Measurements from ENCODE around the gene PLRG1.

PLRG1 gene

DNA sequence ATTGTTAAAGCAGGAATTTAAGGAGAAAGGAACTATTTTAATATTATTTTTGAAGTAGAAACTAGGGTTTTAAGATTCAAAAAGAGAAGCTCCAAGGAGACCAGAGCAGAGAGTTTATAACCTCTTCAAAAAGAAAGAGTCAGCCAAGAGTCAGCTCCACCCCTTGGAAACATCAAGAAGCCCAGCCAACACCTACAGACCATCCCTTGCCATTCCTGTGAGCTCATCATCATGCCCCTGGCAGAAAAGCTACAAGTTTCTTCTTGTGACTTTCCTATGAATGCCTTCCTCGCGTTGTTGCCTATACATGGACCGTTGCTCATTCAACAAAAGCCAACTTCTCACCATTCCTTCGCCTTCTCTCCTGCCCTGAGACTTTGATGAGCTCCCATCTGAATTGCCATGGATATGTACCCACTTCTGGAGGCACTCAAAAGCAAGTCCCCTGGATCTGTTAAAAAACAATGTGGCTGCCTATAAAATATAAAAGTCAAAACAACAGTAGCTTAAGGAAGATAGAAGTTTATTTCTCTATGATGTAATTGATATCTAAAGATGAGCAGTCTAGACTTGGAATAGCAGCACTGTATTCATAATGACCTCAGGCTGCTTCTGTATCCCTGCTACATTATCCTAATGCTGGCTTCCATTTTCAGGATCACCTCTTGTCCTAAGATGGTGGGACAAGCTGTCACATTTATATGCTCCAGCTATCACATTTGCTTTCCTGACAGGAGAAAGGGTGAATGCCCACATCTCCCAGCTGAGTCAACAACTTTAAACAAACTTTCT, 20.3 kb downstream of the PLRG1 start:
- no peaks in the 10 kb centered on the region for H3K79me2 ChIP-seq (ENCODE audit: low read length)
- no peaks in the 10 kb centered on the region for H3K36me3 ChIP-seq (replicated peaks; ENCODE audit: insufficient read depth, low read length)
- H3K27ac ChIP-seq (ENCODE audit: low read length): no peak overlapping the region
- peaks cover 6% of the 10 kb centered on the region; the same call in 1 of the 2 replicates for H3K4me1 ChIP-seq (ENCODE audit: low read length)
- no peak overlapping the region for H3K9ac ChIP-seq (ENCODE audit: low read length)
- no peak overlapping the region for H2AFZ ChIP-seq (ENCODE audit: low read length)
- H3K4me3 ChIP-seq (ENCODE audit: low read length): no peak overlapping the region
- no peak for DNase-seq
- H3K4me2 ChIP-seq (ENCODE audit: low read depth, low read length): no peak overlapping the region
- TF ChIP-seq EZH2phosphoT487 (IDR thresholded peaks at IDR 0.05; ENCODE audit: low read length) (no peak), EZH2 (optimal IDR thresholded peaks at IDR 0.05; ENCODE audit: low read depth, low read length) (no peak)
- TF ChIP-seq, protein P1, sequence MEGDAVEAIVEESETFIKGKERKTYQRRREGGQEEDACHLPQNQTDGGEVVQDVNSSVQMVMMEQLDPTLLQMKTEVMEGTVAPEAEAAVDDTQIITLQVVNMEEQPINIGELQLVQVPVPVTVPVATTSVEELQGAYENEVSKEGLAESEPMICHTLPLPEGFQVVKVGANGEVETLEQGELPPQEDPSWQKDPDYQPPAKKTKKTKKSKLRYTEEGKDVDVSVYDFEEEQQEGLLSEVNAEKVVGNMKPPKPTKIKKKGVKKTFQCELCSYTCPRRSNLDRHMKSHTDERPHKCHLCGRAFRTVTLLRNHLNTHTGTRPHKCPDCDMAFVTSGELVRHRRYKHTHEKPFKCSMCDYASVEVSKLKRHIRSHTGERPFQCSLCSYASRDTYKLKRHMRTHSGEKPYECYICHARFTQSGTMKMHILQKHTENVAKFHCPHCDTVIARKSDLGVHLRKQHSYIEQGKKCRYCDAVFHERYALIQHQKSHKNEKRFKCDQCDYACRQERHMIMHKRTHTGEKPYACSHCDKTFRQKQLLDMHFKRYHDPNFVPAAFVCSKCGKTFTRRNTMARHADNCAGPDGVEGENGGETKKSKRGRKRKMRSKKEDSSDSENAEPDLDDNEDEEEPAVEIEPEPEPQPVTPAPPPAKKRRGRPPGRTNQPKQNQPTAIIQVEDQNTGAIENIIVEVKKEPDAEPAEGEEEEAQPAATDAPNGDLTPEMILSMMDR (IDR thresholded peaks at IDR 0.05; ENCODE audit: low read length): no peak
- H3F3A ChIP-seq (ENCODE audit: insufficient read depth, low read length): no peaks in the 10 kb centered on the region
- no peaks in the 10 kb centered on the region for H3K9me2 ChIP-seq (replicated peaks; ENCODE audit: insufficient read depth, low read length)
- no peaks in the 10 kb centered on the region for H3K27me3 ChIP-seq (replicated peaks; ENCODE audit: insufficient read depth, low read length)
- no peaks in the 10 kb centered on the region for H4K20me1 ChIP-seq (ENCODE audit: insufficient read depth, low read length)
- no peaks in the 10 kb centered on the region for H3K9me3 ChIP-seq (replicated peaks; ENCODE audit: insufficient read depth, low read length)

DNA sequence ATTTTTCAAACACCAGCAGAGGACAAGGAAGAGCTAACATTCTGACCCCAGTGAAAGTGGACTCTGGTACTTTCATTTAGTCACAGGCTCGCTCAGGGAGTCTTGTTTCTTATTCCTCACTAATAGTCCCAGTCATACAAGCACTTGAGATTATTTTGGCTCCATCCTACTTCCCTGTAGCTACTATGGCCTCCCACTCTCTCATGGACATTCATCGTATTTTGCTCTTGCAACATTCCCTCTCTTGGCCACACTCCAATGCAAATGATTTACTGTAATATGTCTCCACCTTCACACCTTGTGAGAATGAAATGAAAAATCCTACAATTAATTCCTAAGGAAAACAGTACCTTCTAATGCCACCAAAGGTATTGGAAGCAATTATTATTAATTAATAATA, 21.3 kb downstream of the PLRG1 start:
- H2AFZ ChIP-seq (ENCODE audit: low read length): no peak overlapping the region
- H3K9me2 ChIP-seq (replicated peaks; ENCODE audit: insufficient read depth, low read length): no peaks in the 10 kb centered on the region
- no peaks in the 10 kb centered on the region for H3K27me3 ChIP-seq (replicated peaks; ENCODE audit: insufficient read depth, low read length)
- H3K4me3 ChIP-seq (ENCODE audit: low read length): no peak overlapping the region
- no peaks in the 10 kb centered on the region for H3K36me3 ChIP-seq (replicated peaks; ENCODE audit: insufficient read depth, low read length)
- TF ChIP-seq EZH2 (optimal IDR thresholded peaks at IDR 0.05; ENCODE audit: low read depth, low read length) (no peak), EZH2phosphoT487 (IDR thresholded peaks at IDR 0.05; ENCODE audit: low read length) (no peak)
- TF ChIP-seq, protein P1 (IDR thresholded peaks at IDR 0.05; ENCODE audit: low read length): no peak
- H3K27ac ChIP-seq (ENCODE audit: low read length): no peak overlapping the region
- no peak overlapping the region for H3K4me2 ChIP-seq (ENCODE audit: low read depth, low read length)
- no peaks in the 10 kb centered on the region for H3K9me3 ChIP-seq (replicated peaks; ENCODE audit: insufficient read depth, low read length)
- H3K4me1 ChIP-seq (ENCODE audit: low read length): peaks cover 6% of the 10 kb centered on the region; the same call in 1 of the 2 replicates
- no peaks in the 10 kb centered on the region for H3K79me2 ChIP-seq (ENCODE audit: low read length)
- no peaks in the 10 kb centered on the region for H3F3A ChIP-seq (ENCODE audit: insufficient read depth, low read length)
- no peak for DNase-seq
- no peaks in the 10 kb centered on the region for H4K20me1 ChIP-seq (ENCODE audit: insufficient read depth, low read length)
- H3K9ac ChIP-seq (ENCODE audit: low read length): no peak overlapping the region

DNA sequence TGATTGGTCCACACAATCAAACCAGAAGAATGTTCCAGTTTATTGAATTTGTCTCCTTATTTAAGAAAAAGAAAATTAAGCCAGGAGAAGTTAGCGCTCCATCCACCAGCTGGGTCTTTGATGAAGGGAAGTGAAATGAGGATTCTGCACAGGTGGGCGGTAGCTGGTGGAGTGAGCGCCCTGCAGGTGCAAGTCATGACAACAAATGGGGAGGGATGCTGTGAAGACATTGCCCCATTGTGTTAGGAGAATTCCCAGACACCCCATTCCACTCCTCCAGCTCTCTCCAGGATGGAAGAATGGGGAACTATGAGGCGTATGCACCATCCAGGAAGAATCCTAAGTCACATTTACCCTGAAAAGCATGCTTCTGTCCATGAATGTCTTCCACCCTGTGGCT, 22.9 kb downstream of the PLRG1 start:
- Histone ChIP-seq H3F3A (ENCODE audit: insufficient read depth, low read length) (no peaks in the 10 kb centered on the region), H3K4me3 (ENCODE audit: low read length) (no peak overlapping the region), H3K9me2 (replicated peaks; ENCODE audit: insufficient read depth, low read length) (no peaks in the 10 kb centered on the region), H4K20me1 (ENCODE audit: insufficient read depth, low read length) (no peaks in the 10 kb centered on the region), H2AFZ (ENCODE audit: low read length) (no peak overlapping the region), H3K9me3 (replicated peaks; ENCODE audit: insufficient read depth, low read length) (no peaks in the 10 kb centered on the region), H3K27me3 (replicated peaks; ENCODE audit: insufficient read depth, low read length) (no peaks in the 10 kb centered on the region), H3K79me2 (ENCODE audit: low read length) (no peaks in the 10 kb centered on the region), H3K27ac (ENCODE audit: low read length) (no peak overlapping the region), H3K36me3 (replicated peaks; ENCODE audit: insufficient read depth, low read length) (no peaks in the 10 kb centered on the region), H3K9ac (ENCODE audit: low read length) (no peak overlapping the region), H3K4me2 (ENCODE audit: low read depth, low read length) (no peak overlapping the region), H3K4me1 (ENCODE audit: low read length) (peaks cover 6% of the 10 kb centered on the region; the same call in 1 of the 2 replicates)
- no peak for DNase-seq
- TF ChIP-seq EZH2phosphoT487 (IDR thresholded peaks at IDR 0.05; ENCODE audit: low read length) (no peak), EZH2 (optimal IDR thresholded peaks at IDR 0.05; ENCODE audit: low read depth, low read length) (no peak)
- TF ChIP-seq, protein P1 (IDR thresholded peaks at IDR 0.05; ENCODE audit: low read length): no peak
